K562 (cell line): Measurements from ENCODE around the gene PSMD9. TPM values are rescaled to one million over a fixed set of nuclear protein-coding genes. Genes with fewer than 3 reads are reported as not detected.

Experiments used
- GABPA ChIP-seq: fragments of 200-800 bp; sonication (Bioruptor generic); conservative IDR thresholded peaks from 2 replicates; pipeline ENCODE4 v1.6.1; 2016; ENCODE audit warnings: low read depth, missing genetic modification characterization, missing compliant biosample characterization
- MTA3 ChIP-seq: fragments of 450-650 bp; formaldehyde crosslinking; IDR thresholded peaks from 2 replicates; pipeline ENCODE4 v1.6.1; 2017; ENCODE audit warnings: mild to moderate bottlenecking, borderline replicate concordance
- SIX5 ChIP-seq, 2 experiments: IDR thresholded peaks; 2 replicates each; pipeline ENCODE4 v1.6.1; 2011; ENCODE audit warnings: low read length in 2 of 2, borderline replicate concordance in 1 of 2, low read depth in 1 of 2, mild to moderate bottlenecking in 1 of 2, moderate library complexity in 1 of 2; ENCODE audit not compliant: insufficient read depth in 1 of 2
- SMAD3 ChIP-seq: fragments of 450-650 bp; formaldehyde crosslinking; conservative IDR thresholded peaks from 2 replicates; pipeline ENCODE4 v1.4.0; 2020; ENCODE audit warnings: mild to moderate bottlenecking
- SNIP1 ChIP-seq: fragments of 450-650 bp; IDR thresholded peaks from 2 replicates; pipeline ENCODE4 v1.7.1; 2017; ENCODE audit warnings: low read depth, mild to moderate bottlenecking
- TAL1 ChIP-seq: fragments of 450-650 bp; IDR thresholded peaks from 2 replicates; pipeline ENCODE4 v1.6.1; 2016; ENCODE audit warnings: mild to moderate bottlenecking
- ZEB2 ChIP-seq: fragments of 450-650 bp; IDR thresholded peaks from 2 replicates; pipeline ENCODE4 v1.6.1; 2016
- ZNF311 ChIP-seq: fragments of 250-450 bp; sonication (Bioruptor Pico); IDR thresholded peaks from 2 replicates; pipeline ENCODE4 v1.4.0; 2020; ENCODE audit warnings: mild to moderate bottlenecking, moderate library complexity
- ZNF583 ChIP-seq: fragments of 250-450 bp; sonication (Bioruptor Pico); IDR thresholded peaks from 2 replicates; pipeline ENCODE4 v1.4.0; 2020
- polyA plus RNA-seq, 8 experiments: library from polyadenylated mRNA; depleted of rRNA in 4 of 8; stranded (reverse) in 5 of 8; unstranded in 3 of 8; fragments of >200 nt; fragmentation: Nextera tagmentation in 2 of 8; fragmentation: Illumina TruSeq in 1 of 8; extraction: Ambion mirVana in 2 of 8; extraction: Trizol in 1 of 8; gene quantifications; 2 replicates each; pipeline versions ENCODE4 v1.2.1 to v1.2.3, GENCODE V29; 2011 to 2014; ENCODE audit warnings: inconsistent platforms in 1 of 8, missing spikeins in 1 of 8
- total RNA-seq, 7 experiments: library from RNA; depleted of rRNA in 6 of 7; stranded (reverse); fragments of >200 nt in 6 of 7; fragmentation: Illumina TruSeq in 2 of 7; extraction: Trizol in 2 of 7; gene quantifications; 2 replicates each; pipeline versions ENCODE4 v1.2.1 to v1.2.3, GENCODE V29; 2011 to 2021; ENCODE audit warnings: low replicate concordance in 1 of 7
- TF ChIP-seq, protein P1 (sequence below): fragments of 450-650 bp; IDR thresholded peaks from 2 replicates; pipeline ENCODE4 v1.6.1; 2016; ENCODE audit warnings: mild to moderate bottlenecking
- TF ChIP-seq, protein P2 (sequence below): sonication (generic); formaldehyde crosslinking; IDR thresholded peaks from 2 replicates; pipeline ENCODE4 v1.8.0; 2022; ENCODE audit warnings: mild to moderate bottlenecking, missing genetic modification reagents
- TF ChIP-seq, protein P3 (sequence below): fragments of 250-450 bp; sonication (Bioruptor Pico); IDR thresholded peaks from 2 replicates; pipeline ENCODE4 v1.9.0; 2021; ENCODE audit warnings: mild to moderate bottlenecking, inconsistent platforms

The PSMD9 gene
- total and polyA plus RNA-seq, 9 of the 15 experiments (the other 6 are each of a cell fraction or from before 2014, with no cell fraction given) = 12.2 to 143 (median 61.3) TPM

DNA sequence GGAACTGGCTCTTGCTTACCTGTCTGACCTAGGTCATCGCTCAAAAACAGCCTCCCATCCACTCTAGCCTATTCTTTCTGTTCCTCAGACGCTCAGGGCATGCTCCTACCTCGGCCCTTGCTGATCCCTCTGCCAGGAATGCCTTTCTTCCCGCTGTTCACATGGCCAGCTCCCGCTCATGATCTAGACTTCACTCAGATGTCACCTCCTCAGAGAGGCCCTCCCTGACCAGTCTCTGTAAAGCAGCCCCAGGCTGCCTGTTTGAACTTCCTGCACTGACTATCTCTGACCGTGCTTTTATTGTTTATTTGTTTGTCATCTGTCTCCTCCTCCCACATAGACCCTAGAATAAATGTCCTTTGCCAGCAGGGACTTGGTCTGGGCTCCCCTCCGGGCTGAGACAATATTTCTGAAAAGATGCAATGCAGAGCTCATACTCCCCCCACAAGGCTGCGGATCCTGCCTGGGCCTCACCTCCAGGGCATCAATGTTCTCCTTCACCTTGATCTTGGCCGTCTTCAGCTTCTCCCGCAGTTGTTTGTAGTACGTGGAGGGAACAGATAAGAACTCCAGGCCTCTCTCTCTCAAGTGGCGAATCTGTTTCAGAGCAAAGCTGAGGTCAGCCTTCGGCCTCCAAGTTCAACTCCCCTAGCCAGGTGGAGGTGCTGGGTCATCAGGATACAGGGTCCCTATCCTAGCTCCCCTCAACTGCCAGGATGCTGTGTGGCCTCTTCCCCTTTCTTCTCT, 45.2 kb upstream of the PSMD9 start (continued):
- TF ChIP-seq, protein P1, sequence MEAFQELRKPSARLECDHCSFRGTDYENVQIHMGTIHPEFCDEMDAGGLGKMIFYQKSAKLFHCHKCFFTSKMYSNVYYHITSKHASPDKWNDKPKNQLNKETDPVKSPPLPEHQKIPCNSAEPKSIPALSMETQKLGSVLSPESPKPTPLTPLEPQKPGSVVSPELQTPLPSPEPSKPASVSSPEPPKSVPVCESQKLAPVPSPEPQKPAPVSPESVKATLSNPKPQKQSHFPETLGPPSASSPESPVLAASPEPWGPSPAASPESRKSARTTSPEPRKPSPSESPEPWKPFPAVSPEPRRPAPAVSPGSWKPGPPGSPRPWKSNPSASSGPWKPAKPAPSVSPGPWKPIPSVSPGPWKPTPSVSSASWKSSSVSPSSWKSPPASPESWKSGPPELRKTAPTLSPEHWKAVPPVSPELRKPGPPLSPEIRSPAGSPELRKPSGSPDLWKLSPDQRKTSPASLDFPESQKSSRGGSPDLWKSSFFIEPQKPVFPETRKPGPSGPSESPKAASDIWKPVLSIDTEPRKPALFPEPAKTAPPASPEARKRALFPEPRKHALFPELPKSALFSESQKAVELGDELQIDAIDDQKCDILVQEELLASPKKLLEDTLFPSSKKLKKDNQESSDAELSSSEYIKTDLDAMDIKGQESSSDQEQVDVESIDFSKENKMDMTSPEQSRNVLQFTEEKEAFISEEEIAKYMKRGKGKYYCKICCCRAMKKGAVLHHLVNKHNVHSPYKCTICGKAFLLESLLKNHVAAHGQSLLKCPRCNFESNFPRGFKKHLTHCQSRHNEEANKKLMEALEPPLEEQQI = no peak
- TF ChIP-seq SIX5 (IDR thresholded peaks at IDR 0.05; ENCODE audit: borderline replicate concordance in 1 of 2, insufficient read depth in 1 of 2, low read depth in 1 of 2, low read length in 2 of 2) (no peak), ZNF311 (CRISPR knock-in tag) (no peak), GABPA (tag) (no peak), MTA3 (no peak), SNIP1 (no peak), ZNF583 (no peak), ZEB2 (peak; percentile 83), TAL1 (peak; percentile 35), SMAD3 (CRISPR knock-in tag) (no peak)
- TF ChIP-seq, protein P2, sequence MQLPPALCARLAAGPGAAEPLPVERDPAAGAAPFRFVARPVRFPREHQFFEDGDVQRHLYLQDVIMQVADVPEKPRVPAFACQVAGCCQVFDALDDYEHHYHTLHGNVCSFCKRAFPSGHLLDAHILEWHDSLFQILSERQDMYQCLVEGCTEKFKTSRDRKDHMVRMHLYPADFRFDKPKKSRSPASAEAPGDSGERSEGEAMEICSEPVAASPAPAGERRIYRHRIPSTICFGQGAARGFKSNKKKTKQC (CRISPR knock-in tag) = no peak
- TF ChIP-seq, protein P3, sequence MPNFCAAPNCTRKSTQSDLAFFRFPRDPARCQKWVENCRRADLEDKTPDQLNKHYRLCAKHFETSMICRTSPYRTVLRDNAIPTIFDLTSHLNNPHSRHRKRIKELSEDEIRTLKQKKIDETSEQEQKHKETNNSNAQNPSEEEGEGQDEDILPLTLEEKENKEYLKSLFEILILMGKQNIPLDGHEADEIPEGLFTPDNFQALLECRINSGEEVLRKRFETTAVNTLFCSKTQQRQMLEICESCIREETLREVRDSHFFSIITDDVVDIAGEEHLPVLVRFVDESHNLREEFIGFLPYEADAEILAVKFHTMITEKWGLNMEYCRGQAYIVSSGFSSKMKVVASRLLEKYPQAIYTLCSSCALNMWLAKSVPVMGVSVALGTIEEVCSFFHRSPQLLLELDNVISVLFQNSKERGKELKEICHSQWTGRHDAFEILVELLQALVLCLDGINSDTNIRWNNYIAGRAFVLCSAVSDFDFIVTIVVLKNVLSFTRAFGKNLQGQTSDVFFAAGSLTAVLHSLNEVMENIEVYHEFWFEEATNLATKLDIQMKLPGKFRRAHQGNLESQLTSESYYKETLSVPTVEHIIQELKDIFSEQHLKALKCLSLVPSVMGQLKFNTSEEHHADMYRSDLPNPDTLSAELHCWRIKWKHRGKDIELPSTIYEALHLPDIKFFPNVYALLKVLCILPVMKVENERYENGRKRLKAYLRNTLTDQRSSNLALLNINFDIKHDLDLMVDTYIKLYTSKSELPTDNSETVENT (CRISPR knock-in tag) = no peak
